A549 (cell line): ENCODE results near the gene EXOC4. TPM values are rescaled to one million over a fixed set of nuclear protein-coding genes. Genes with fewer than 3 reads are reported as not detected.

Source experiments
- ATAC-seq, 2 experiments: fragments of 200-7000 bp in 1 of 2; fragments of >200 bp in 1 of 2; cut with Nextera tagmentation in 1 of 2; cut with Tn5 transposase in 1 of 2; 3 replicates each; pipeline versions ENCODE4 v1.8.0 to v1.9.1; 2018 to 2020; ENCODE audit warnings: mild to moderate bottlenecking in 1 of 2, moderate library complexity in 1 of 2
- CTCF ChIA-PET: fragments of 300-600 bp; sonication (Branson Sonifier 250); formaldehyde crosslinking; extraction: SDS; loops from one replicate; lab custom pipeline; 2021; ENCODE audit warnings: antibody characterized with exemption, inconsistent platforms; lab: Yijun Ruan, JAX
- POLR2A ChIA-PET: fragments of 350-600 bp; formaldehyde crosslinking; extraction: SDS; loops from one replicate; lab custom pipeline; 2021; ENCODE audit warnings: antibody characterized with exemption, inconsistent platforms; lab: Yijun Ruan, JAX
- DNase-seq, 2 experiments: peaks; one replicate each; pipeline versions ENCODE4 v3.0.0 to v3.0.0-alpha.2; 2011 to 2016; ENCODE audit warnings: low read depth in 1 of 2, low spot score in 1 of 2
- FAIRE-seq: peaks from 2 replicates; lab custom pipeline; 2011; peaks lifted over from hg19 to GRCh38; lab: Jason Lieb, UNC
- H3K27ac ChIP-seq, 2 experiments: fragments of >200 bp; sonication (Bioruptor Twin); formaldehyde crosslinking; 3 replicates each; pipeline ENCODE4 v1.5.1; 2016 to 2017
- H3K4me1 ChIP-seq: fragments of >200 bp; sonication (Bioruptor Twin); formaldehyde crosslinking; 3 replicates; pipeline ENCODE4 v1.6.1; 2016
- H3K4me2 ChIP-seq: fragments of >200 bp; sonication (Bioruptor Twin); formaldehyde crosslinking; 3 replicates; pipeline ENCODE4 v1.6.1; 2016
- H3K4me3 ChIP-seq: fragments of >200 bp; sonication (Bioruptor Twin); formaldehyde crosslinking; 3 replicates; pipeline ENCODE4 v1.5.1; 2016
- H3K9me3 ChIP-seq: fragments of >200 bp; sonication (Bioruptor Twin); formaldehyde crosslinking; 3 replicates; pipeline ENCODE4 v1.6.1; 2016
- BHLHE40 ChIP-seq: IDR thresholded peaks from 2 replicates; pipeline ENCODE4 v1.6.1; 2012; ENCODE audit warnings: low read depth, low read length, inconsistent platforms
- CEBPB ChIP-seq, 2 experiments: fragments of >200 bp in 1 of 2; sonication (Bioruptor Twin) in 1 of 2; formaldehyde crosslinking in 1 of 2; IDR thresholded peaks; 2 replicates each; pipeline ENCODE4 v1.6.1; 2012 to 2016
- CTCF ChIP-seq: fragments of >200 bp; sonication (Bioruptor Twin); formaldehyde crosslinking; IDR thresholded peaks from 3 replicates; pipeline ENCODE4 v1.5.1; 2016
- FOSB ChIP-seq: fragments of 250-450 bp; sonication (Bioruptor Pico); IDR thresholded peaks from 2 replicates; pipeline ENCODE4 v1.5.0; 2020; ENCODE audit warnings: mild to moderate bottlenecking, moderate library complexity
- FOSL2 ChIP-seq, 2 experiments: fragments of 450-650 bp in 1 of 2; fragments of >200 bp in 1 of 2; sonication (Bioruptor Twin) in 1 of 2; formaldehyde crosslinking; IDR thresholded peaks; 2 replicates each; pipeline versions ENCODE4 v1.5.0 to v1.6.1; 2016 to 2020; ENCODE audit warnings: mild to moderate bottlenecking in 1 of 2, moderate library complexity in 1 of 2
- GATA3 ChIP-seq: IDR thresholded peaks from 2 replicates; pipeline ENCODE4 v1.6.1; 2012; ENCODE audit warnings: borderline replicate concordance
- HDAC2 ChIP-seq: fragments of 200-600 bp; sonication (generic); IDR thresholded peaks from 2 replicates; pipeline ENCODE4 v1.6.1; 2016
- HOXA7 ChIP-seq: fragments of 250-450 bp; sonication (Bioruptor Pico); IDR thresholded peaks from 2 replicates; pipeline ENCODE4 v1.5.0; 2020; ENCODE audit warnings: mild to moderate bottlenecking, moderate library complexity
- HOXB13 ChIP-seq: fragments of 250-450 bp; sonication (Bioruptor Pico); IDR thresholded peaks from 2 replicates; pipeline ENCODE4 v1.5.0; 2020; ENCODE audit warnings: low read depth, mild to moderate bottlenecking, moderate library complexity
- HOXB5 ChIP-seq: fragments of 250-450 bp; sonication (Bioruptor Pico); IDR thresholded peaks from 2 replicates; pipeline ENCODE4 v1.5.0; 2020; ENCODE audit warnings: mild to moderate bottlenecking, moderate library complexity
- MAFK ChIP-seq: fragments of 450-650 bp; IDR thresholded peaks from 2 replicates; pipeline ENCODE4 v1.6.1; 2014; ENCODE audit not compliant: partially characterized antibody
- MYC ChIP-seq: IDR thresholded peaks from 2 replicates; pipeline ENCODE4 v1.6.1; 2012; ENCODE audit warnings: mild to moderate bottlenecking, inconsistent platforms, low read length, improper control_type of control experiment, borderline replicate concordance
- NFE2L2 ChIP-seq: fragments of 150-350 bp; conservative IDR thresholded peaks from 2 replicates; pipeline ENCODE4 v1.6.1; 2014; ENCODE audit warnings: low read length
- NPAS2 ChIP-seq: fragments of 250-450 bp; sonication (Bioruptor Pico); IDR thresholded peaks from 2 replicates; pipeline ENCODE4 v1.8.0; 2022; ENCODE audit warnings: mild to moderate bottlenecking, moderate library complexity, borderline replicate concordance
- RAD21 ChIP-seq, 2 experiments: fragments of >200 bp in 1 of 2; sonication (Bioruptor Twin) in 1 of 2; formaldehyde crosslinking in 1 of 2; IDR thresholded peaks in 1 of 2; conservative IDR thresholded peaks in 1 of 2; 2 replicates in 1 of 2; 3 replicates in 1 of 2; pipeline ENCODE4 v1.6.1; 2012 to 2018; ENCODE audit warnings: inconsistent platforms in 1 of 2
- RNF2 ChIP-seq: fragments of 200-600 bp; sonication (generic); IDR thresholded peaks from 2 replicates; pipeline ENCODE4 v1.6.1; 2016; ENCODE audit warnings: low read depth, mild to moderate bottlenecking, antibody characterized with exemption, moderate library complexity, borderline replicate concordance
- SMC3 ChIP-seq: fragments of >200 bp; sonication (Bioruptor Twin); formaldehyde crosslinking; IDR thresholded peaks from 3 replicates; pipeline ENCODE4 v1.6.1; 2018; ENCODE audit warnings: inconsistent platforms
- SREBF2 ChIP-seq: fragments of 450-650 bp; IDR thresholded peaks from 2 replicates; pipeline ENCODE4 v1.6.1; 2014; ENCODE audit warnings: mild to moderate bottlenecking, moderate library complexity
- ZFP36 ChIP-seq: fragments of 450-650 bp; IDR thresholded peaks from 2 replicates; pipeline ENCODE4 v1.6.1; 2014; ENCODE audit warnings: borderline replicate concordance; ENCODE audit not compliant: partially characterized antibody
- ZNF302 ChIP-seq: fragments of 250-450 bp; sonication (Bioruptor Pico); IDR thresholded peaks from 2 replicates; pipeline ENCODE4 v1.9.0; 2021; ENCODE audit warnings: inconsistent platforms, mild to moderate bottlenecking, moderate library complexity
- ZSCAN20 ChIP-seq: fragments of 250-450 bp; sonication (Bioruptor Pico); IDR thresholded peaks from 2 replicates; pipeline ENCODE4 v1.8.0; 2022; ENCODE audit warnings: mild to moderate bottlenecking, moderate library complexity
- WGBS: methylation state at CpG from one replicate; pipeline ENCODE4 v1.1.6; 2017; ENCODE audit errors: missing lambda C conversion rate; 5-methylcytosine and 5-hydroxymethylcytosine counted together
- polyA plus RNA-seq, 4 experiments: library from polyadenylated mRNA; depleted of rRNA in 3 of 4; stranded (reverse); fragments of >200 nt; fragmentation: RNase III in 1 of 4; extraction: RNeasy Plus Mini Kit Qiagen cat#74134 plus additional on column Dnase treatment in 1 of 4; gene quantifications; 2 replicates in 3 of 4; 3 replicates in 1 of 4; pipeline ENCODE4 v1.2.3, GENCODE V29; 2011 to 2017
- TF ChIP-seq, protein P1 (sequence below): fragments of 250-450 bp; sonication (Bioruptor Pico); IDR thresholded peaks from 2 replicates; pipeline ENCODE4 v1.5.0; 2021; ENCODE audit warnings: mild to moderate bottlenecking, moderate library complexity, borderline replicate concordance
- TF ChIP-seq, protein P2 (sequence below): fragments of 250-450 bp; sonication (Bioruptor Pico); IDR thresholded peaks from 2 replicates; pipeline ENCODE4 v1.5.0; 2020; ENCODE audit warnings: low read depth, mild to moderate bottlenecking, moderate library complexity
- TF ChIP-seq, protein P3 (sequence below): IDR thresholded peaks from 2 replicates; pipeline ENCODE4 v1.6.1; 2012

EXOC4 gene
- polyA plus RNA-seq, 2 of the 4 experiments (the other 2 are of a cell fraction) = 33.4 to 73.1 TPM

- FAIRE-seq (no peak), DNase-seq (no peak)
- CTCF ChIA-PET = no interaction called here
These were observed 318.2 kb downstream of the EXOC4 start for GRCh38 chr7:133571076-133571475.

GRCh38 chr7:133572087-133572486, 319.2 kb downstream of the EXOC4 start:
- FAIRE-seq (no peak), DNase-seq (peak in 1 of 2 experiments; percentile 23), ATAC-seq (peak in 1 of 2 experiments; percentile 68; a peak in 3 of 6 replicates)
- POLR2A ChIA-PET = no interaction called here
- no peak overlapping the region for H3K4me3 ChIP-seq
- H3K4me2 ChIP-seq = peak overlapping the region; percentile 61
- peaks cover 40% of the 10 kb centered on the region for H3K4me1 ChIP-seq
- H3K9me3 ChIP-seq = no peaks in the 10 kb centered on the region
- CTCF ChIA-PET = interaction anchor here (0.6 kb wide), 1 partner anchor 304 kb away, joined by 3 read pairs; no protein-coding TSS in a partner anchor
- H3K27ac ChIP-seq = peak overlapping the region; percentile 48 to 59; a peak in 3 of 6 replicates
- TF ChIP-seq HOXA7 (CRISPR knock-in tag) (no peak), RNF2 (no peak), FOSB (no peak), ZNF302 (CRISPR knock-in tag) (no peak), NPAS2 (CRISPR knock-in tag) (no peak), CEBPB (IDR thresholded peaks at IDR 0.05) (peak in 1 of 2 experiments; percentile 29; a peak in 1 of 4 replicates), SREBF2 (no peak), SMC3 (no peak), GATA3 (peak; percentile 38; the same call in 1 of the 2 replicates), ZSCAN20 (CRISPR knock-in tag) (no peak), HOXB13 (CRISPR knock-in tag) (no peak), FOSL2 (IDR thresholded peaks at IDR 0.05) (no peak), FOSL2 (CRISPR knock-in tag; IDR thresholded peaks at IDR 0.05) (peak; percentile 60), MAFK (no peak), MYC (no peak), NFE2L2 (no peak), ZFP36 (no peak), RAD21 (conservative IDR thresholded peaks at IDR 0.05 in 1 of 2, IDR thresholded peaks at IDR 0.05 in 1 of 2) (no peak), HOXB5 (CRISPR knock-in tag) (no peak), HDAC2 (no peak)
- TF ChIP-seq, protein P1, sequence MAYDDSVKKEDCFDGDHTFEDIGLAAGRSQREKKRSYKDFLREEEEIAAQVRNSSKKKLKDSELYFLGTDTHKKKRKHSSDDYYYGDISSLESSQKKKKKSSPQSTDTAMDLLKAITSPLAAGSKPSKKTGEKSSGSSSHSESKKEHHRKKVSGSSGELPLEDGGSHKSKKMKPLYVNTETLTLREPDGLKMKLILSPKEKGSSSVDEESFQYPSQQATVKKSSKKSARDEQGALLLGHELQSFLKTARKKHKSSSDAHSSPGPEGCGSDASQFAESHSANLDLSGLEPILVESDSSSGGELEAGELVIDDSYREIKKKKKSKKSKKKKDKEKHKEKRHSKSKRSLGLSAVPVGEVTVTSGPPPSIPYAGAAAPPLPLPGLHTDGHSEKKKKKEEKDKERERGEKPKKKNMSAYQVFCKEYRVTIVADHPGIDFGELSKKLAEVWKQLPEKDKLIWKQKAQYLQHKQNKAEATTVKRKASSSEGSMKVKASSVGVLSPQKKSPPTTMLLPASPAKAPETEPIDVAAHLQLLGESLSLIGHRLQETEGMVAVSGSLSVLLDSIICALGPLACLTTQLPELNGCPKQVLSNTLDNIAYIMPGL (CRISPR knock-in tag) = no peak
- TF ChIP-seq, protein P2, sequence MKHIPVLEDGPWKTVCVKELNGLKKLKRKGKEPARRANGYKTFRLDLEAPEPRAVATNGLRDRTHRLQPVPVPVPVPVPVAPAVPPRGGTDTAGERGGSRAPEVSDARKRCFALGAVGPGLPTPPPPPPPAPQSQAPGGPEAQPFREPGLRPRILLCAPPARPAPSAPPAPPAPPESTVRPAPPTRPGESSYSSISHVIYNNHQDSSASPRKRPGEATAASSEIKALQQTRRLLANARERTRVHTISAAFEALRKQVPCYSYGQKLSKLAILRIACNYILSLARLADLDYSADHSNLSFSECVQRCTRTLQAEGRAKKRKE (CRISPR knock-in tag) = no peak
- TF ChIP-seq, protein P3, sequence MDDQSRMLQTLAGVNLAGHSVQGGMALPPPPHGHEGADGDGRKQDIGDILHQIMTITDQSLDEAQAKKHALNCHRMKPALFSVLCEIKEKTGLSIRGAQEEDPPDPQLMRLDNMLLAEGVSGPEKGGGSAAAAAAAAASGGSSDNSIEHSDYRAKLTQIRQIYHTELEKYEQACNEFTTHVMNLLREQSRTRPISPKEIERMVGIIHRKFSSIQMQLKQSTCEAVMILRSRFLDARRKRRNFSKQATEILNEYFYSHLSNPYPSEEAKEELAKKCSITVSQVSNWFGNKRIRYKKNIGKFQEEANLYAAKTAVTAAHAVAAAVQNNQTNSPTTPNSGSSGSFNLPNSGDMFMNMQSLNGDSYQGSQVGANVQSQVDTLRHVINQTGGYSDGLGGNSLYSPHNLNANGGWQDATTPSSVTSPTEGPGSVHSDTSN = no peak

More at GRCh38 chr7:133571076-133571475, 318.2 kb downstream of the EXOC4 start:
- 78% methylated on average over 3 of the region's 3 CpGs for WGBS
- H3K27ac ChIP-seq = peak overlapping the region in 1 of 2 experiments; percentile 59; a peak in 3 of 6 replicates
- ATAC-seq = no peak
- H3K4me1 ChIP-seq = peaks cover 40% of the 10 kb centered on the region
- POLR2A ChIA-PET = no interaction called here
- H3K4me2 ChIP-seq = peak overlapping the region; percentile 61
- no peak overlapping the region for H3K4me3 ChIP-seq
- TF ChIP-seq, protein P3 = no peak
- TF ChIP-seq HOXB13 (CRISPR knock-in tag) (no peak), CEBPB (IDR thresholded peaks at IDR 0.05) (0 out of 4 replicates have a peak, but pooled peaks have one; percentile 17 to 36), CTCF (no peak), BHLHE40 (no peak)
- H3K9me3 ChIP-seq = no peaks in the 10 kb centered on the region
